ENCODE data around the gene AMELX.

Gene AMELX

DNA sequence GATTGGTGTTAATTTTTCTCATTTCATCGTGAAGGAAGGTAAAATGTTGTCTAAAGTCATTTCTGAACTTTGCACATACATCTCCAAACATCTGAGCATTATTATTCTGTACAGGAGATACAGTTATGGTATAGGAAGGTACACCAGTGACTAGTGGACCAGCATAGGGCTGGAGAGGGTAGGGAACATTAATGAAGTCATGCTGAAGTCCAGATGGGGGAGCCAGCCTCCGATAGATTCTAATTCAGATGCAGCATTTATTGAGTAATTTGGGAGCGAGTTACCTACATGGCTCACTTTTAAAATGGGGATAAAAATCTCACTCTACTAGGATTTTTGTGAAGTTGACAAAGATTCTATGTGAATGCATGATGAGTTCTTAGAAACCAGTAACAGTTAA is 34.9 kb downstream of the AMELX start:
- H3K27ac ChIP-seq = no peak overlapping the region
- TF ChIP-seq, protein P1, sequence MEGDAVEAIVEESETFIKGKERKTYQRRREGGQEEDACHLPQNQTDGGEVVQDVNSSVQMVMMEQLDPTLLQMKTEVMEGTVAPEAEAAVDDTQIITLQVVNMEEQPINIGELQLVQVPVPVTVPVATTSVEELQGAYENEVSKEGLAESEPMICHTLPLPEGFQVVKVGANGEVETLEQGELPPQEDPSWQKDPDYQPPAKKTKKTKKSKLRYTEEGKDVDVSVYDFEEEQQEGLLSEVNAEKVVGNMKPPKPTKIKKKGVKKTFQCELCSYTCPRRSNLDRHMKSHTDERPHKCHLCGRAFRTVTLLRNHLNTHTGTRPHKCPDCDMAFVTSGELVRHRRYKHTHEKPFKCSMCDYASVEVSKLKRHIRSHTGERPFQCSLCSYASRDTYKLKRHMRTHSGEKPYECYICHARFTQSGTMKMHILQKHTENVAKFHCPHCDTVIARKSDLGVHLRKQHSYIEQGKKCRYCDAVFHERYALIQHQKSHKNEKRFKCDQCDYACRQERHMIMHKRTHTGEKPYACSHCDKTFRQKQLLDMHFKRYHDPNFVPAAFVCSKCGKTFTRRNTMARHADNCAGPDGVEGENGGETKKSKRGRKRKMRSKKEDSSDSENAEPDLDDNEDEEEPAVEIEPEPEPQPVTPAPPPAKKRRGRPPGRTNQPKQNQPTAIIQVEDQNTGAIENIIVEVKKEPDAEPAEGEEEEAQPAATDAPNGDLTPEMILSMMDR (IDR thresholded peaks at IDR 0.05) = no peak
- no peak for TF ChIP-seq ZFX (IDR thresholded peaks at IDR 0.05; ENCODE audit: borderline replicate concordance)

DNA sequence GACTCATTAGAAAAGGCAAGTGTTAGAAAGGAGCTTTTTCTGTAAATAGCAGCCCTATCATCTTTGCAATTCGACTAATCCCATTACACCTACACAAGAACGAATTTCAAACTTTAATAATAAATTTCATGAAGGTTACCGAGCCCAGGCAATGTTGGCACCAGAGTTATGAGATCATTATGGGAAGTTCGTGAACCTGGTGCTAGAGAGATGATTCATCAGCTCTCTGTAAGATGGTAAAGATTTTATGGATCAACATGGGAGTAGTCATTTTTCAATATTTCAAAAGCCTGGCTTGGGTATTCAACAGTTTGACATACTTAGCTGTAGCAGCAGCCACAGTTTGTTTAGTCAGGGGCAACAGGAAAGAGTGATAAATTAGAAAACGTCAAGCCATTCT is 35.8 kb downstream of the AMELX start:
- no peak overlapping the region; the same call in 1 of the 2 replicates for H3K27ac ChIP-seq
- TF ChIP-seq ZFX (IDR thresholded peaks at IDR 0.05; ENCODE audit: borderline replicate concordance) = no peak
- TF ChIP-seq, protein P1 (IDR thresholded peaks at IDR 0.05) = no peak

DNA sequence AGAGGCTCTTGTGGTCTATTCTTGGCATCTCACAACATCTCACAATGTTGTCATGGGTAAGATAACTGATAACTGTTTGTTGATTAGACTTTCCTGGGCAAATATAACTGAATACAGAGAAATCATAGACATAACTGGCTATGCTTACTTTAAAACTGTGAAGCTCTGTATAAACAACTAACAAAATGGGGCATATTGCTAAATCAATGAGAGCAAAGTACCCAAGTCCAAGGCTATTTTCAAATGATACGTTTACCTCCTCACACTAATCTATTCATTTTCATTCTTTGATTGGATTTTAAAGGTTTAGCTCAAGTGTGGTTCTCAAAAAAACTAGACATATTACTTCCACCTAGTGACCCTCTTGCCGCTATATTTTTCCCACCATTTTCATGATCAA is 38.6 kb downstream of the AMELX start:
- no peak for TF ChIP-seq ZFX (IDR thresholded peaks at IDR 0.05; ENCODE audit: borderline replicate concordance)
- TF ChIP-seq, protein P1 (IDR thresholded peaks at IDR 0.05) = no peak
- H3K27ac ChIP-seq = no peak overlapping the region

DNA sequence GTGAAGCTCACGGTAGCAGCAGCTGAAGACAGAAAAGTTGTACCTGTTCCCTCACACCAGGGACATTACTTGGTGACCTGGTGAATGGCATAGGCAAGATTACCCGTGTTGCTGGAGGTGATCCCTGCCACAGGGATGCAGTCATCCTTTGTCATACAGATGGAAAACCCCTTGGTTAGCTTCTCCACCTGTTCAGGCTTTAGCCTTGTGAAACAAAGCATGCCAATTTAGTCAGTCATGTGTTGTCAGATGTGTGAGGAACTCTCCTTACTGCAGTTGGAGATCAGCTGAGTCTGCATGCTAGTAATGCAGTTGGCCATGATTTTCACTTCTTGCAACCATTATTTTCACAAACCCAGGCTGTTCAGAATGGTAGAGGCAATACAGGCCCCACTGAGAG is 41.0 kb downstream of the AMELX start:
- no peak overlapping the region for H3K27ac ChIP-seq

DNA sequence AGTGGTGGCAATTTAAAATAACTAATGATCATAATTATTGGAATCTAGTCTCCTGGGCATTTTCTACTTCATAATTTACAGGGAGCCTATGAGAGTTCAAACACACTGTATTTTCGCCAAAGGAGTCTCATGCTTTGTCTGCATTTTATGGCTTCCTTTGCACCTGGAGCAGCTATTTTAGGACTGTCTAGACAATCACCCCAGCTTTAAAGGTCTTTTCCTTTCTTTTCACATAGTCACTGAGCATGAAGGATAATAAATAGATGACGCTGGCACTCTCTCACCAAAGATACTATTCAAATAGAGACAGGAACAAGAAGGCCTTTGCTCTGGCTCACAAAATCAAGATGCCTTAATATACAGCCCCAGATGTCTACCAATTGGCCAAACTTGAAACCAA is 43.0 kb downstream of the AMELX start:
- H3K27ac ChIP-seq = no peak overlapping the region
- no peak for TF ChIP-seq ZFX (IDR thresholded peaks at IDR 0.05; ENCODE audit: borderline replicate concordance)
- TF ChIP-seq, protein P1 (IDR thresholded peaks at IDR 0.05) = no peak

More for the DNA sequence above, 41.0 kb downstream of the AMELX start:
- TF ChIP-seq, protein P1 (IDR thresholded peaks at IDR 0.05) = no peak
- no peak for TF ChIP-seq ZFX (IDR thresholded peaks at IDR 0.05; ENCODE audit: borderline replicate concordance)

DNA sequence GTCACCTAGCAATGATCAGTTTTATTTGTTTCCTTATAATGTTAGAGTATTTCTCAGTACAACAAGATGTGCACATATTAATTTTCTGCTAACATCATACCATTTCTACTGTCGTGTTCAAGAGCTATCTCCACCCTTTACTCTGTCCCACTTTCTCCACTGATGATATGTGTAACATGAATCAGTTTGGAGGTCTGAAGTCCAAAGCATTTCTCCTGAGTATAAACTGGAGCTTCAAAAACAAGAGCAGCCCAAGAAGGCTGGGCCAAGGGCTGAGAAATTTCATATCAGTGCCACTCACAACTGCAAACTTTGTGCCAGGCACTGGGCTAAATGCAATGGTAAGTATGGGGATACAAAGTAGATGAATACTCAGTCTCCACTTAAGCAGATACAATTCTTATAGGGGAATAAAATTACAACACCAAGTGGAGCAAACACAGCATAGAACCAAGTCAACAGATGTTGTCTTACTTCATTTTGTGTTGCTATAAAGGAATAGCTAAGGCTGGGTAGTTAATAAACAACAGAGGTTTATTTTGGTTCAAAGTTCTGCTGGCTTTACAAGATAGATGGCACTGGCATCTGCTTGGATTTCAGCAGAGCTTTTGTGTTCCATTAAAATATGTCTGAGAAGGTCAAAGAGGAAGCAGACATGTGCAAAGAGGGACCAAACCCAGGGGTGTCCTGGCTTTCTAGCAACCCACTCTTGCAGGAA is 44.2 kb downstream of the AMELX start:
- TF ChIP-seq, protein P1 (IDR thresholded peaks at IDR 0.05) = no peak
- no peak for TF ChIP-seq ZFX (IDR thresholded peaks at IDR 0.05; ENCODE audit: borderline replicate concordance)

More for the DNA sequence above, 44.2 kb downstream of the AMELX start:
- H3K27ac ChIP-seq = no peak overlapping the region
